HG03571 (cell line): Measurements from ENCODE around the gene NR5A2.
"Not testable (repeated sequence)": the region's sequence is repeated elsewhere in the genome, so short reads cannot be mapped to it uniquely, and the experiment has no call there.

Source experiments
- ATAC-seq: cut with Tn5 transposase; IDR thresholded peaks from one replicate; pipeline ENCODE4 v1.9.1; 2021; ENCODE audit not compliant: unreplicated experiment

The NR5A2 gene

GRCh38 chr1:200187332-200187731, 159.8 kb downstream of the NR5A2 start:
- ATAC-seq: not testable (repeated sequence)

- no peak for ATAC-seq
These were observed 164.5 kb downstream of the NR5A2 start for GRCh38 chr1:200191993-200192392.

GRCh38 chr1:200194477-200194876, 167.0 kb downstream of the NR5A2 start:
- no peak for ATAC-seq

- no peak for ATAC-seq
These were observed 170.7 kb downstream of the NR5A2 start for GRCh38 chr1:200198236-200198635.

GRCh38 chr1:200205216-200205995, 177.9 kb downstream of the NR5A2 start:
- no peak for ATAC-seq

GRCh38 chr1:200206340-200206739, 178.8 kb downstream of the NR5A2 start:
- no peak for ATAC-seq

GRCh38 chr1:200206761-200207160, 179.3 kb downstream of the NR5A2 start:
- no peak for ATAC-seq

GRCh38 chr1:200207711-200208126, 180.2 kb downstream of the NR5A2 start:
- peak; percentile 60 for ATAC-seq

- no peak for ATAC-seq
These were observed 183.6 kb downstream of the NR5A2 start for GRCh38 chr1:200211157-200211556.

GRCh38 chr1:200213392-200213791, 185.9 kb downstream of the NR5A2 start:
- ATAC-seq: no peak

- ATAC-seq: no peak
These were observed 186.4 kb downstream of the NR5A2 start for GRCh38 chr1:200213921-200214320.

GRCh38 chr1:200215350-200215749, 187.8 kb downstream of the NR5A2 start:
- no peak for ATAC-seq

- ATAC-seq: no peak
These were observed 190.2 kb downstream of the NR5A2 start for GRCh38 chr1:200217703-200218102.

GRCh38 chr1:200221614-200222282, 194.2 kb downstream of the NR5A2 start:
- ATAC-seq: no peak

GRCh38 chr1:200223207-200223606, 195.7 kb downstream of the NR5A2 start:
- no peak for ATAC-seq

GRCh38 chr1:200223613-200224012, 196.1 kb downstream of the NR5A2 start:
- ATAC-seq: no peak

- ATAC-seq: no peak
These were observed 196.8 kb downstream of the NR5A2 start for GRCh38 chr1:200224315-200224714.

GRCh38 chr1:200226268-200226968, 198.9 kb downstream of the NR5A2 start:
- no peak for ATAC-seq

- ATAC-seq: no peak
These were observed 199.4 kb downstream of the NR5A2 start for GRCh38 chr1:200226969-200227303.
